Stimulated activated CD8-positive, alpha-beta memory T cell treated with anti-CD3 and anti-CD28 coated beads, Interleukin-15, amount 100 ng/mL, for 48 hours (primary cell): Measurements from ENCODE around the gene RBM8A.

Source experiments
- DNase-seq, 2 donors: peaks; one replicate each; pipeline ENCODE4 v3.0.0-alpha.2; 2020; ENCODE audit warnings: low read depth in 2 of 2

Gene RBM8A

GRCh38 chr1:145918144-145918991, 8.9 kb downstream of the RBM8A start, which contains the start of gene PEX11B:
Gene PEX11B (minus strand): TSS chr1:145918717. CDS start chr1:145918688, 29 bp downstream.
- DNase-seq = peak; percentile 83 to 84

- no peak for DNase-seq
Observed at GRCh38 chr1:145917595-145917994, 9.7 kb downstream of the RBM8A start.

GRCh38 chr1:145916745-145917144, 10.5 kb downstream of the RBM8A start:
- no peak for DNase-seq

GRCh38 chr1:145912128-145912641, 15.1 kb downstream of the RBM8A start:
- DNase-seq = no peak

- DNase-seq = no peak
Observed at GRCh38 chr1:145908653-145909052, 18.6 kb downstream of the RBM8A start.

- no peak for DNase-seq
Observed at GRCh38 chr1:145906954-145907753, 20.1 kb downstream of the RBM8A start.

GRCh38 chr1:145901312-145902021, 25.8 kb downstream of the RBM8A start:
- no peak for DNase-seq

- DNase-seq = no peak
Observed at GRCh38 chr1:145898756-145899155, 28.5 kb downstream of the RBM8A start.

GRCh38 chr1:145897969-145898368, 29.3 kb downstream of the RBM8A start:
- DNase-seq = no peak

- no peak for DNase-seq
Observed at GRCh38 chr1:145895471-145895870, 31.8 kb downstream of the RBM8A start.

- DNase-seq = no peak
Observed at GRCh38 chr1:145893306-145894055, 33.8 kb downstream of the RBM8A start.

- DNase-seq = no peak
Observed at GRCh38 chr1:145892486-145893087, 34.7 kb downstream of the RBM8A start.

GRCh38 chr1:145891587-145892485, 35.4 kb downstream of the RBM8A start:
- peak in 1 of 2 donors; percentile 4 for DNase-seq

- no peak for DNase-seq
Observed at GRCh38 chr1:145891143-145891542, 36.1 kb downstream of the RBM8A start.

- no peak for DNase-seq
Observed at GRCh38 chr1:145889722-145890121, 37.6 kb downstream of the RBM8A start.

- no peak for DNase-seq
Observed at GRCh38 chr1:145887631-145888030, 39.7 kb downstream of the RBM8A start.

- no peak for DNase-seq
Observed at GRCh38 chr1:145886816-145887215, 40.5 kb downstream of the RBM8A start.

GRCh38 chr1:145886390-145886789, 40.9 kb downstream of the RBM8A start:
- no peak for DNase-seq

GRCh38 chr1:145885738-145886287, 41.5 kb downstream of the RBM8A start, which contains the start of gene ANKRD35:
Gene ANKRD35 (minus strand): TSS chr1:145885866. CDS start chr1:145885758, 108 bp downstream.
- peak; percentile 79 to 84 for DNase-seq
